Stimulated activated CD4-positive, alpha-beta T cell treated with anti-CD3 and anti-CD28 coated beads, Interleukin-12 subunit alpha, Interleukin-12 subunit beta, amount 100 ng/mL, for 24 hours (primary cell): ENCODE data around the gene SAXO2.
"Not testable (repeated sequence)": the region's sequence is repeated elsewhere in the genome, so short reads cannot be mapped to it uniquely, and the experiment has no call there.

Experiments used
- DNase-seq, 2 experiments: peaks; one replicate each; pipeline ENCODE4 v3.0.0-alpha.2; 2020; ENCODE audit warnings: low read depth in 2 of 2

The SAXO2 gene

DNA sequence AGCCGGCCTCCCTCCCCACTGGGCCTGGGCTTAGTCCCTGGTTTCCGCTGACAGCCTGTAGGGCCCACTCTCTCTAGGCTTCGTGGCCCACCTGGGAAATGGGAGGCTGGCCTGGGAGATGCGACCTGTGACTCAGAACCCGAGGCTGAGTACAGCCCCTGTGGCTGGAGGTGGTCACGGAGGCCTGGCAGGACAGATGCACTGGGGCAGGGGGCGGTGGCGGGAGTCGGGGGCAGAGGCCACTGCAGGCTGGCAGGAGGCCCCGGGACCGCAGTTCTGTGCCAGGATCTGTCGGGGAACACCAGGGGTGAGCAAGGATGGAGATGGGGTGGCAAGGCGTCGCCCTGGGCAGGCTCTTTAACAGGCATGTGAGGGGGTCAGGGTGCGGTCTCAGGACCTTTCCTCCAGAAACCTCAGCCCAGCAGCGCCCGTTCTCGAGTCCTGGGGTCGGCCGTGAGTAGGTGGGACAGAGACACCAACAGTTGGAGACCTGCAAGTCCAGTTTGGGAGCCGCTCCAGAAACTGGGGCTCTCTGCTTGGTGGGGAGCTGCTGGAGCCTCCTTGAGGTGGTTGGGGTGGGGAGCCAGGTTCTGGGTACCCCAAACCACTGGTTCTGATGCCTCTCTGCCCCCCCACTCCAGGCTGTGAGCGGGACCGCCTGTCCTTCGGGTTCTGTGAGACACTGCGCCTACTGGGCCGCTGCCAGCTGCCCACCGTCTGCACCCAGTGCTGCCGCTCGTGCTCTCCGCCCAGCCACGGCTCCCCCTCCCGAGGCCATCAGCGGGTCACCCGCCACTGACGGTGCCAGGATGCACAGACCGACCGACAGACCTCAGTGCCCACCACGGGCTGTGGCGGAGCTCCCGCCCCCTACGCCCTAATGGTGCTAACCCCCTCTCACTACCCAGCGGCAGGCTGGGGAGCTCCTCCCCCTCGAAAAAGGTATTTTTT, 71.3 kb downstream of the SAXO2 start:
- not testable (repeated sequence) for DNase-seq
